ENCODE data around the gene GZF1.

The GZF1 gene

GRCh38 chr20:23407781-23408464 is 45.9 kb downstream of the GZF1 start:
- no peak for DNase-seq (ENCODE audit: low read depth)

GRCh38 chr20:23408957-23409356 is 47.0 kb downstream of the GZF1 start:
- DNase-seq (ENCODE audit: low read depth), result no peak

- DNase-seq (ENCODE audit: low read depth), result no peak
These were observed 47.8 kb downstream of the GZF1 start for GRCh38 chr20:23409800-23410199.

- DNase-seq (ENCODE audit: low read depth), result no peak
These were observed 49.1 kb downstream of the GZF1 start for GRCh38 chr20:23410916-23411695.

- no peak for DNase-seq (ENCODE audit: low read depth)
These were observed 50.0 kb downstream of the GZF1 start for GRCh38 chr20:23412026-23412425.

- DNase-seq (ENCODE audit: low read depth), result no peak
These were observed 52.0 kb downstream of the GZF1 start for GRCh38 chr20:23413862-23414422.

- no peak for DNase-seq (ENCODE audit: low read depth)
These were observed 52.7 kb downstream of the GZF1 start for GRCh38 chr20:23414526-23415188.

- DNase-seq (ENCODE audit: low read depth), result no peak
These were observed 53.6 kb downstream of the GZF1 start for GRCh38 chr20:23415555-23415954.

GRCh38 chr20:23415959-23416583 is 54.1 kb downstream of the GZF1 start:
- no peak for DNase-seq (ENCODE audit: low read depth)

GRCh38 chr20:23417861-23418260 is 55.9 kb downstream of the GZF1 start:
- DNase-seq (ENCODE audit: low read depth), result no peak

GRCh38 chr20:23419657-23419994 is 57.6 kb downstream of the GZF1 start:
- no peak for DNase-seq (ENCODE audit: low read depth)

GRCh38 chr20:23419995-23420901 is 58.3 kb downstream of the GZF1 start:
- DNase-seq (ENCODE audit: low read depth), result peak; percentile 34

- peak; percentile 72 for DNase-seq (ENCODE audit: low read depth)
These were observed 59.3 kb downstream of the GZF1 start, which contains the start of gene NAPB for GRCh38 chr20:23420943-23421931. NAPB (minus strand) TSS chr20:23421488; CDS start chr20:23421402, 86 bp downstream.

Data from GM04504 (cell line).